GM18505 (cell line): ENCODE measurements around the gene PHLPP1.

Experiments used
- ATAC-seq: cut with Tn5 transposase; IDR thresholded peaks from one replicate; pipeline ENCODE4 v1.9.1; 2021; ENCODE audit not compliant: unreplicated experiment
- POLR2A ChIP-seq: IDR thresholded peaks from 4 replicates; pipeline ENCODE4 v1.6.1; 2011; ENCODE audit warnings: borderline replicate concordance; ENCODE audit not compliant: insufficient read depth, insufficient read length; ENCODE audit errors: extremely low read depth

The PHLPP1 gene

GRCh38 chr18:62991959-62992358 lies 276.6 kb downstream of the PHLPP1 start:
- TF ChIP-seq POLR2A, result no peak
- no peak for ATAC-seq

- no peak for ATAC-seq
- no peak for TF ChIP-seq POLR2A
These were observed 277.6 kb downstream of the PHLPP1 start for GRCh38 chr18:62992877-62993365.

GRCh38 chr18:62996566-62996965 lies 281.2 kb downstream of the PHLPP1 start:
- TF ChIP-seq POLR2A, result no peak

GRCh38 chr18:62997076-62997475 lies 281.7 kb downstream of the PHLPP1 start:
- no peak for ATAC-seq
- TF ChIP-seq POLR2A, result no peak

More at GRCh38 chr18:62996566-62996965, 281.2 kb downstream of the PHLPP1 start:
- ATAC-seq, result no peak

- no peak for TF ChIP-seq POLR2A
- ATAC-seq, result no peak
These were observed 283.1 kb downstream of the PHLPP1 start for GRCh38 chr18:62998443-62998842.

GRCh38 chr18:62999392-62999791 lies 284.1 kb downstream of the PHLPP1 start:
- no peak for ATAC-seq
- no peak for TF ChIP-seq POLR2A

GRCh38 chr18:62999921-63000320 lies 284.6 kb downstream of the PHLPP1 start:
- no peak for ATAC-seq

GRCh38 chr18:63000839-63001238 lies 285.5 kb downstream of the PHLPP1 start:
- TF ChIP-seq POLR2A, result no peak
- no peak for ATAC-seq

More at GRCh38 chr18:62999921-63000320, 284.6 kb downstream of the PHLPP1 start:
- no peak for TF ChIP-seq POLR2A

GRCh38 chr18:63001861-63002260 lies 286.5 kb downstream of the PHLPP1 start:
- no peak for ATAC-seq
- TF ChIP-seq POLR2A, result no peak

GRCh38 chr18:63002305-63002704 lies 287.0 kb downstream of the PHLPP1 start:
- TF ChIP-seq POLR2A, result no peak
- ATAC-seq, result no peak

GRCh38 chr18:63002803-63003445 lies 287.6 kb downstream of the PHLPP1 start:
- TF ChIP-seq POLR2A, result no peak

GRCh38 chr18:63003899-63004298 lies 288.6 kb downstream of the PHLPP1 start:
- ATAC-seq, result no peak
- TF ChIP-seq POLR2A, result no peak

More at GRCh38 chr18:63002803-63003445, 287.6 kb downstream of the PHLPP1 start:
- no peak for ATAC-seq

GRCh38 chr18:63004466-63005089 lies 289.2 kb downstream of the PHLPP1 start:
- no peak for ATAC-seq
- TF ChIP-seq POLR2A, result no peak

- no peak for TF ChIP-seq POLR2A
- no peak for ATAC-seq
These were observed 290.0 kb downstream of the PHLPP1 start for GRCh38 chr18:63005306-63005705.
